Measurements from ENCODE around the gene CFAP119. TPM values are rescaled to one million over a fixed set of nuclear protein-coding genes. Genes with fewer than 3 reads are reported as not detected.
A peak's percentile ranks its signal among the peaks of the same experiment; 100 is the strongest.

CFAP119 gene
- total and polyA plus RNA-seq, 2 experiments from 2014 or later = 7.1 to 16.4 TPM

- DNase-seq (ENCODE audit: low read depth in 1 of 2, low spot score in 1 of 2) = no peak
- H3K4me1 ChIP-seq (ENCODE audit: low read depth) = peaks cover 5% of the 10 kb centered on the region
- no peak overlapping the region for H3K27ac ChIP-seq
- H3K27me3 ChIP-seq = no peaks in the 10 kb centered on the region
- no peaks in the 10 kb centered on the region for H3K9me3 ChIP-seq (ENCODE audit: low read depth)
- TF ChIP-seq CTCF (IDR thresholded peaks at IDR 0.05; ENCODE audit: low read depth, low read length) = no peak
- H3K4me3 ChIP-seq = no peak overlapping the region
- peaks cover 77% of the 10 kb centered on the region for H3K36me3 ChIP-seq
Observed at GRCh38 chr16:30766933-30767284, 5.0 kb upstream of the CFAP119 start.

- Histone ChIP-seq H3K4me3 (no peak overlapping the region), H3K9me3 (ENCODE audit: low read depth) (no peaks in the 10 kb centered on the region), H3K4me1 (ENCODE audit: low read depth) (peaks cover 5% of the 10 kb centered on the region), H3K27me3 (no peaks in the 10 kb centered on the region), H3K36me3 (peaks cover 73% of the 10 kb centered on the region), H3K27ac (no peak overlapping the region)
- TF ChIP-seq CTCF (IDR thresholded peaks at IDR 0.05; ENCODE audit: low read depth, low read length) = no peak
- no peak for DNase-seq (ENCODE audit: low read depth in 1 of 2, low spot score in 1 of 2)
Observed at GRCh38 chr16:30766206-30766932, 4.5 kb upstream of the CFAP119 start.

GRCh38 chr16:30764816-30765465 lies 3.1 kb upstream of the CFAP119 start:
- Histone ChIP-seq H3K9me3 (ENCODE audit: low read depth) (no peaks in the 10 kb centered on the region), H3K27ac (no peak overlapping the region), H3K36me3 (peaks cover 63% of the 10 kb centered on the region), H3K4me1 (ENCODE audit: low read depth) (peaks cover 5% of the 10 kb centered on the region), H3K27me3 (no peaks in the 10 kb centered on the region), H3K4me3 (no peak overlapping the region)
- no peak for TF ChIP-seq CTCF (IDR thresholded peaks at IDR 0.05; ENCODE audit: low read depth, low read length)
- no peak for DNase-seq (ENCODE audit: low read depth in 1 of 2, low spot score in 1 of 2)

- no peak for DNase-seq (ENCODE audit: low read depth in 1 of 2, low spot score in 1 of 2)
- Histone ChIP-seq H3K36me3 (peaks cover 55% of the 10 kb centered on the region), H3K4me1 (ENCODE audit: low read depth) (peaks cover 5% of the 10 kb centered on the region), H3K9me3 (ENCODE audit: low read depth) (no peaks in the 10 kb centered on the region), H3K27ac (no peak overlapping the region), H3K27me3 (no peaks in the 10 kb centered on the region), H3K4me3 (no peak overlapping the region)
- TF ChIP-seq CTCF (IDR thresholded peaks at IDR 0.05; ENCODE audit: low read depth, low read length) = no peak
Observed at GRCh38 chr16:30764086-30764485, 2.2 kb upstream of the CFAP119 start.

GRCh38 chr16:30762991-30763725 lies 1.3 kb upstream of the CFAP119 start:
- Histone ChIP-seq H3K27me3 (no peaks in the 10 kb centered on the region), H3K36me3 (peaks cover 46% of the 10 kb centered on the region), H3K4me1 (ENCODE audit: low read depth) (peaks cover 5% of the 10 kb centered on the region), H3K9me3 (ENCODE audit: low read depth) (no peaks in the 10 kb centered on the region), H3K27ac (peak overlapping the region; percentile 90), H3K4me3 (peak overlapping the region; percentile 92)
- no peak for TF ChIP-seq CTCF (IDR thresholded peaks at IDR 0.05; ENCODE audit: low read depth, low read length)
- no peak for DNase-seq (ENCODE audit: low read depth in 1 of 2, low spot score in 1 of 2)

Measured in cardiac muscle cell (in vitro differentiated cells and primary cell).